Prostate gland (tissue), 2 donors: ENCODE measurements around the gene SREBF1. TPM values are rescaled to one million over a fixed set of nuclear protein-coding genes. Genes with fewer than 3 reads are reported as not detected.

ENCODE experiments used
- DNase-seq: peaks from one replicate; pipeline ENCODE4 v3.0.0-alpha.2; 2019; ENCODE audit warnings: low spot score
- H3K27ac ChIP-seq, 2 donors: fragments of 200-600 bp; sonication (generic); 2 replicates each; pipeline ENCODE4 v1.5.1; 2017 to 2019
- H3K27me3 ChIP-seq: fragments of 200-600 bp; sonication (generic); replicated peaks from 2 replicates; pipeline ENCODE4 v1.5.1; 2019; ENCODE audit not compliant: insufficient read depth
- H3K36me3 ChIP-seq, 2 donors: fragments of 200-600 bp; sonication (generic); 1 replicate in 1 of 2; 2 replicates in 1 of 2; pipeline versions ENCODE4 v1.5.1 to v1.8.1; 2017 to 2019
- H3K4me1 ChIP-seq: fragments of 200-600 bp; sonication (generic); replicated peaks from 2 replicates; pipeline ENCODE4 v1.5.1; 2019
- H3K4me3 ChIP-seq, 2 donors: fragments of 200-600 bp; sonication (generic); 2 replicates each; pipeline ENCODE4 v1.5.1; 2017 to 2019
- H3K9me3 ChIP-seq: fragments of 200-600 bp; sonication (generic); 2 replicates; pipeline ENCODE4 v1.5.1; 2017
- POLR2A ChIP-seq: fragments of 450-650 bp; IDR thresholded peaks from one replicate; pipeline ENCODE4 v1.6.1; 2016; ENCODE audit warnings: antibody characterized with exemption, mild to moderate bottlenecking
- POLR2AphosphoS5 ChIP-seq: sonication (generic); formaldehyde crosslinking; IDR thresholded peaks from one replicate; pipeline ENCODE4 v1.6.1; 2017; ENCODE audit warnings: antibody characterized with exemption
- WGBS: methylation state at CpG from one replicate; pipeline ENCODE4 v1.1.5; 2018; 5-methylcytosine and 5-hydroxymethylcytosine counted together
- intact Hi-C: fragments of 100-400 bp; cut with DNase I; formaldehyde crosslinking; loops from one replicate; pipeline ENCODE4 v1.14.2; 2022
- total RNA-seq, 2 donors: library from RNA; depleted of rRNA; stranded (reverse); fragments of >200 nt; gene quantifications; one replicate each; pipeline ENCODE4 v1.1.0, GENCODE V29; 2016
- TF ChIP-seq, protein P1 (sequence below), 4 experiments: fragments of 200-600 bp in 2 of 4; fragments of 450-650 bp in 2 of 4; sonication (generic) in 2 of 4; IDR thresholded peaks; 1 replicate in 3 of 4; 2 replicates in 1 of 4; pipeline ENCODE4 v1.5.1; 2016 to 2019; ENCODE audit warnings: antibody characterized with exemption in 4 of 4, mild to moderate bottlenecking in 2 of 4, moderate library complexity in 2 of 4

The SREBF1 gene
- total RNA-seq, 2 donors from 2014 or later = 134 to 299 TPM

DNA sequence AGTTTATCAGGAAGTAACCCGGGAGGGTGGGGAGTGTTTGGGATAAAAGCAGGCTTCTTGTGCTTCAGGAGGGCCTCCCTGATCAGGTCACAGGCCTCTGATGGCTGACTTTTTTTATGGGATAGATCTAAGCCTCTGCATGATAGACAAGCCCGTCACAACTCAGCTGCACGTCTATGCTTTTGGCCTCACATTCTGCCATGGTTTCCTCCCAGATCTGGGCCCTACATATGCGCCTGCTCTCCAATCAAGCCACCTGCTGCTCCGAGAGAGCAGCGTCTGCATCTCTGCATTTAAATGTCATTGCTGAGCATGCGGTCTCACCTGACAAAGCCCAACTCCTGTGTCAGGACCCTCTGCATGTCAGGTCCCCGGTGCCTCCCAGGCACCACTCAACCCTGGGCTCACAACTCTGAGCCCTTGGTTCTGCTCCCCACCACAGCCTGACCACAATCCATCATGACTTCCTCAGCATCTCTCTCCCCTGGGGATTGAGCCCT, 45.3 kb upstream of the SREBF1 start:
- peaks cover 0 to 4% of the 10 kb centered on the region in 2 donors for H3K36me3 ChIP-seq
- no peaks in the 10 kb centered on the region for H3K9me3 ChIP-seq
- intact Hi-C loops = no loop called here
- no peak for DNase-seq
- TF ChIP-seq POLR2A (no peak), POLR2AphosphoS5 (no peak)
- TF ChIP-seq, protein P1, sequence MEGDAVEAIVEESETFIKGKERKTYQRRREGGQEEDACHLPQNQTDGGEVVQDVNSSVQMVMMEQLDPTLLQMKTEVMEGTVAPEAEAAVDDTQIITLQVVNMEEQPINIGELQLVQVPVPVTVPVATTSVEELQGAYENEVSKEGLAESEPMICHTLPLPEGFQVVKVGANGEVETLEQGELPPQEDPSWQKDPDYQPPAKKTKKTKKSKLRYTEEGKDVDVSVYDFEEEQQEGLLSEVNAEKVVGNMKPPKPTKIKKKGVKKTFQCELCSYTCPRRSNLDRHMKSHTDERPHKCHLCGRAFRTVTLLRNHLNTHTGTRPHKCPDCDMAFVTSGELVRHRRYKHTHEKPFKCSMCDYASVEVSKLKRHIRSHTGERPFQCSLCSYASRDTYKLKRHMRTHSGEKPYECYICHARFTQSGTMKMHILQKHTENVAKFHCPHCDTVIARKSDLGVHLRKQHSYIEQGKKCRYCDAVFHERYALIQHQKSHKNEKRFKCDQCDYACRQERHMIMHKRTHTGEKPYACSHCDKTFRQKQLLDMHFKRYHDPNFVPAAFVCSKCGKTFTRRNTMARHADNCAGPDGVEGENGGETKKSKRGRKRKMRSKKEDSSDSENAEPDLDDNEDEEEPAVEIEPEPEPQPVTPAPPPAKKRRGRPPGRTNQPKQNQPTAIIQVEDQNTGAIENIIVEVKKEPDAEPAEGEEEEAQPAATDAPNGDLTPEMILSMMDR (IDR thresholded peaks at IDR 0.05) = no peak
- no peaks in the 10 kb centered on the region for H3K27me3 ChIP-seq
- no peak overlapping the region for H3K4me3 ChIP-seq
- WGBS = 84% methylated on average over 8 of the region's 8 CpGs
- no peak overlapping the region for H3K27ac ChIP-seq
- H3K4me1 ChIP-seq = peaks cover 17% of the 10 kb centered on the region

DNA sequence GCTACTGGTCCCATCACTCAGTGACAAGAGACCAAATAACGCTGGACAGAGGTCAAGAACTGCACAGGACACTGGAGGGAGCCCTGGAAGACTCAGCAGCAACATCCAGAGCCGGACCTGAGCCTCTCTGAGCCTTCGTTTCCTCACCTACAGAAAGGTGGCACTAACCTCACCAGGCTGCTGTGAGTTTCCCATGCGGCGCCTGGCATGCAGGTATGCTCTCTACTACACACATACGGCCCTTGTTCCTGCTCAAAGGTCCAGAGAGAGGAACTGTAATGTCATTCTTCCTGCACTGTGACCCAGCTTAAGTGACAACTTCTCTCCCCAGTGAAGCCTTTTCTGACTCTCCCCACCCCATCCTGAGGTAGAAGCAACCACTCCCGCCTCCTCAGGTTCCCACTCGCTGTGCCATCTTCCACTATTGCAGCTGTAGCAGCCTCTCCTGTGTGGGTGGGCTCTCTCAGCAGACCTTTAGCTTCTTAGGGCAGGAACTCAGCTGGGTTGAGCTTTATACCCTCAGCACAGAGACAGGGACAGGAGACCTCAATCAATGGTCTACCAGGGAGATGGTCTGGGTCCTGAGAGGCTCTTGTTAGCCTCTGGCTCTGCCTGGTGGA, 43.9 kb upstream of the SREBF1 start:
- H3K36me3 ChIP-seq = peaks cover 0 to 4% of the 10 kb centered on the region in 2 donors
- no peak overlapping the region for H3K4me3 ChIP-seq
- no peaks in the 10 kb centered on the region for H3K9me3 ChIP-seq
- TF ChIP-seq POLR2A (no peak), POLR2AphosphoS5 (no peak)
- TF ChIP-seq, protein P1 (IDR thresholded peaks at IDR 0.05) = no peak
- intact Hi-C loops = no loop called here
- 93% methylated on average over 8 of the region's 8 CpGs for WGBS
- peak overlapping the region in 1 of 2 donors; percentile 17 for H3K27ac ChIP-seq
- H3K4me1 ChIP-seq = peaks cover 29% of the 10 kb centered on the region
- no peak for DNase-seq
- no peaks in the 10 kb centered on the region for H3K27me3 ChIP-seq

DNA sequence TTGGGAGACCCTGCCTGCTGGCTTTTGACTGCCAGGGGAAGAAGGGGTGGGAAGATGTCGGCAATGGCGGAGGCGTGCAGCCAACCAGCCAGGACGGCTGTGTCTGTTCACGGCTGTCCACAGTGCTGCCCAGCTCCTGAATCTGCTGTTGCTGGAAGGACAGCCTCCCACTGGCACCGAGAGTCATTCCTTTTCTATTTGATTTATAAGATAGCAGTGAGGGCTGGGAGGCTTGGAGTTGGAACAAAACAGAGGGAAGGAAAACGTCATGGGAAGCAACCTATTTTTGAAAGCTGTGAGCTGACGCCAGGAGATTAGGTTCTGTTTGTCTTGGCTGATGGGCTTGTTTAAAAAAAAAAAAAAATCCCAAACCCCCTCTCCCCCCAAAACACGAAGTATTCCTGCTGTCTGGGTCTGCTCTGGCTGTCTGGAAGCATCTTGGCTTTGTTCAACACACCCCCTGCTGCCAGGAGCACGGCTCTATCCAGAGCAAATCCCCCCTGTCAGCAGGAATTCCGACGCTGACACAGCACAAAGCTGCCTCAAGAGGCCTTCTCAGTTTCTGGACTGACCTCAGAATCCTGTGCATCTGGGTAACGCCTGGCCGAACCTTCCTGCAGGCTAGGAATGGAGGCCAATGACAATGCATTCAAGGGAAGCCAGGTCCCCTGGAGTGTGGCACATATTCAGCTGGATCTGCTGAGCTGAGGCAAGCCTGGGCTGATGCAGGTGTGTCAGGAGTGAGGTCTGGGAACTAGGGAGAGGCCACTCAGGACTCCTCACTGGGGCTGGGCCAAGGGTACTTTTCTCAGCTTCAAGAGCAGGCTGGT, 41.0 kb upstream of the SREBF1 start:
- Histone ChIP-seq H3K27ac (peak overlapping the region; percentile 86 to 90), H3K4me1 (peaks cover 29% of the 10 kb centered on the region), H3K9me3 (no peaks in the 10 kb centered on the region), H3K27me3 (no peaks in the 10 kb centered on the region), H3K4me3 (no peak overlapping the region), H3K36me3 (no peaks in the 10 kb centered on the region)
- 10% methylated on average over 14 of the region's 14 CpGs for WGBS
- TF ChIP-seq, protein P1 (IDR thresholded peaks at IDR 0.05) = peak in 1 of 4 experiments; percentile 11
- TF ChIP-seq POLR2AphosphoS5 (peak; percentile 89), POLR2A (no peak)
- intact Hi-C loops = loop anchor here (5.0 kb wide), 1 partner anchor 40 kb away; no protein-coding TSS in a partner anchor
- peak; percentile 87 for DNase-seq

DNA sequence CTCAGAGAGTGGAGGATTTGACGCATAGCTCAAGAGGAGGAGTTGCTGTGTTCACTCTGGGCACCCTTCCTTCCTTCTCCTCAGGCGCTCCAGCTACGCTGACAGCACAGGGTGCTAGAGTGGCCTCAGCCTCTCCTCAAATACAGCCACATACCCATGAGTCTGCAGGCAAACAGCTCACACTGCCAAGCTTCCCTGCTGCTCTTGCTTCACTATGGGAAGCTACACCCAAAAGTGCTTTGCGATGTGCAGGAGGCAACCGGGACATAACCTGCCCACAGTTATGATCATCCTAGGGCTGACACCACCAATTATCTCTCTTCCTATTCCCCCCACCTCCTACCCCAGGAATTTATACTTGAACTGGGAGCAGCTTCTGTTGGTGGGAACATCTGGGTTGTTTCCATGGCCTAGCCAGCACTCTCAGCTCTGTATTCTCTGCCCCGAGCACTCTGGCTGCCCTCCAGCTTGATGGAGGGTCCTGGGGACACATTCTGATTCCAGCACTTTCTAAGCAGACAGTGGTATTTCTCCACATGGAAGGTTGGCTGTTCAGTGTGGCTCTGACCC, 40.3 kb upstream of the SREBF1 start:
- TF ChIP-seq, protein P1 (IDR thresholded peaks at IDR 0.05) = no peak
- TF ChIP-seq POLR2A (no peak), POLR2AphosphoS5 (no peak)
- WGBS = 18% methylated on average over 6 of the region's 6 CpGs

More for the DNA sequence above, 40.3 kb upstream of the SREBF1 start:
- Histone ChIP-seq H3K9me3 (no peaks in the 10 kb centered on the region), H3K27ac (peak overlapping the region; percentile 86 to 90), H3K36me3 (no peaks in the 10 kb centered on the region), H3K27me3 (no peaks in the 10 kb centered on the region), H3K4me3 (no peak overlapping the region), H3K4me1 (peaks cover 29% of the 10 kb centered on the region)
- intact Hi-C loops = loop anchor here (5.0 kb wide), 1 partner anchor 40 kb away; no protein-coding TSS in a partner anchor
- peak; percentile 49 for DNase-seq
